ENCODE measurements around the gene CDC42EP5. TPM values are rescaled to one million over a fixed set of nuclear protein-coding genes. Genes with fewer than 3 reads are reported as not detected.

CDC42EP5 gene
- total RNA-seq, 1 donor from 2014 or later = 33.4 TPM

DNA sequence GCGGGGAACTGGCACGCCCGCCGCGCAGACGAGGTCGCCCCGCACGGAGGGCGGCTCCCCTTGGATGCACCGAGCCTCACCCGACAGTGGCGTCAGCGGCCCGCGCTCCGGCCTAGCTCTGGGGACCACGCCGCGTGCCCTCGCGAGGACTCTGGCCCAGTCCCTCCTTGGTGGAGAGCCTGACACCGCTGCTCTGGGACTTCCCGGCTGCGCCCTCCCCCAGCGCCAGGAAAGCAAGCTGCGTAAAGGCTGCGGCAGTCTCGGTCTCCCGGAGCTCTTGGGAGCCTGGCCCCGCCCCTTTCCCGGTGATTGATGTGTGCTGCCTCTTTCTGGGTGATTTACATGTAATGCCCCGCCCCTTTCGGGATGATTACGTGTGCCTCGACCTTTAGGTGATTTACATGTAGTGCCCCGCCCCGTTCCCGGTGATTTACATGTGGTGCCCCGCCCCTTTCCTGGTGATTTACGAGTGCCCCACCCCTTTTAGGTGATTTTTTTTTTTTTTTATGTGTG lies 9.5 kb downstream of the CDC42EP5 start, which contains the start of gene LENG9:
Gene LENG9, minus strand, starts transcription at position 248 of the 513 bp plus-strand sequence. CDS start 252 bp downstream, outside the sequence.
- intact Hi-C loops (cut with DNase I) = no loop called here
- Histone ChIP-seq H3K36me3 (peaks cover 0 to 36% of the 10 kb centered on the region in 2 donors), H3K27me3 (no peaks in the 10 kb centered on the region), H3K9me3 (no peaks in the 10 kb centered on the region), H3K4me1 (peaks cover 32% of the 10 kb centered on the region), H3K27ac (peak within 1 kb of the TSS; percentile 90), H3K4me3 (peak within 1 kb of the TSS; percentile 62 to 64)
- TF ChIP-seq POLR2AphosphoS5 (IDR thresholded peaks at IDR 0.05; ENCODE audit: insufficient read depth in 1 of 2, low read depth in 1 of 2) (peak; percentile 69 to 92), POLR2A (IDR thresholded peaks at IDR 0.05) (peak in 1 of 2 donors; percentile 87)
- TF ChIP-seq, protein P1, sequence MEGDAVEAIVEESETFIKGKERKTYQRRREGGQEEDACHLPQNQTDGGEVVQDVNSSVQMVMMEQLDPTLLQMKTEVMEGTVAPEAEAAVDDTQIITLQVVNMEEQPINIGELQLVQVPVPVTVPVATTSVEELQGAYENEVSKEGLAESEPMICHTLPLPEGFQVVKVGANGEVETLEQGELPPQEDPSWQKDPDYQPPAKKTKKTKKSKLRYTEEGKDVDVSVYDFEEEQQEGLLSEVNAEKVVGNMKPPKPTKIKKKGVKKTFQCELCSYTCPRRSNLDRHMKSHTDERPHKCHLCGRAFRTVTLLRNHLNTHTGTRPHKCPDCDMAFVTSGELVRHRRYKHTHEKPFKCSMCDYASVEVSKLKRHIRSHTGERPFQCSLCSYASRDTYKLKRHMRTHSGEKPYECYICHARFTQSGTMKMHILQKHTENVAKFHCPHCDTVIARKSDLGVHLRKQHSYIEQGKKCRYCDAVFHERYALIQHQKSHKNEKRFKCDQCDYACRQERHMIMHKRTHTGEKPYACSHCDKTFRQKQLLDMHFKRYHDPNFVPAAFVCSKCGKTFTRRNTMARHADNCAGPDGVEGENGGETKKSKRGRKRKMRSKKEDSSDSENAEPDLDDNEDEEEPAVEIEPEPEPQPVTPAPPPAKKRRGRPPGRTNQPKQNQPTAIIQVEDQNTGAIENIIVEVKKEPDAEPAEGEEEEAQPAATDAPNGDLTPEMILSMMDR (IDR thresholded peaks at IDR 0.05) = no peak
- no peak for DNase-seq (ENCODE audit: extremely low spot score in 2 of 2)

DNA sequence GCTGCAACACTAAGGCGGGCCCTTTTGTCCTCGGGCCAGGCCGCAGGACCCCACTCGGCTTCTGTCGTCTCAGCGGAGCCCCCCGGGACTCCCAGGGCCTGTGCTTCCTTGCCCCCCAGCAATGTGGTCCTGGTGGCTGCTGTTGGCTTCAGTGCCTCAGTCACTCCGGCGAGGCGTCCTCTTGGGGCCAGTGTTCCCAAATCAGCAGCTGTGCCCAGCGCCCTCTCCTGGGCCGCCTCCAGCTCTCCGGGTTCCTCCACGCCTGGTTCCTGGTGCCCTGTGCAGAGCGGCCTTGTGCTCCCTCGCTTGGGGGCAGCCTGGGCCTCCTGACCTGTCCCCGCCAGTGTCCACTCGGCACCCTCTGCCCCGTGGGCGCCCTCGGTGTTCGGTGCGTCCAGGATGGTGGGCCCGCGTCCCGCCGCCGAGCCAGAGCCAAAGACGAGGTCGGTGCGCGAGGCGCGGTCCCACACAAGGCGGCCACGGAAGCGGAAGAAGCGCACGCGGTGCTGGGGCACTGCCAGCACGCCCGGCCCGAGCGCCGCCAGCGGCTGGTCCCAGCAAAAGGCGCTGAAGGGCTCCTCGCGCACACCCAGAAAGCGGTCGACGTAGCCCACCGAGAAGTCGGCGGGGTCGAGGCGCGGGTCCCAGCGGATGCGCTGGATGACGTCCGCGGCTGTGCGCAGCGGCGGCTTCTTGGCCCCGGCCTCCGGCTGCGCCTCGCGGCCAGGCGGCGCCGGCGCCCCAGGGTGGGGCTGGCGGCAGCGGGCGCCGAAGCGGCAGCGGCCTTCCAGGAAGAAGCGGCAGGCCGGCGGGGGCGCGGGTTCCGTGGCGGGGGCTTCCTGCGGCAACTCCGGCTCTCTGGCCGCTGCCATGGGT lies 10.2 kb downstream of the CDC42EP5 start:
- intact Hi-C loops (cut with DNase I) = no loop called here
- H3K4me1 ChIP-seq = peaks cover 32% of the 10 kb centered on the region
- peaks cover 0 to 43% of the 10 kb centered on the region in 2 donors for H3K36me3 ChIP-seq
- H3K9me3 ChIP-seq = no peaks in the 10 kb centered on the region
- no peaks in the 10 kb centered on the region for H3K27me3 ChIP-seq
- TF ChIP-seq, protein P1 (IDR thresholded peaks at IDR 0.05) = peak in 1 of 3 experiments; percentile 19
- peak in 1 of 2 donors; percentile 47 for TF ChIP-seq POLR2AphosphoS5 (IDR thresholded peaks at IDR 0.05; ENCODE audit: insufficient read depth in 1 of 2, low read depth in 1 of 2)
- TF ChIP-seq POLR2A (IDR thresholded peaks at IDR 0.05) = no peak
- H3K27ac ChIP-seq = peak overlapping the region; percentile 90
- no peak for DNase-seq (ENCODE audit: extremely low spot score in 2 of 2)
- H3K4me3 ChIP-seq = peak overlapping the region; percentile 62 to 64

DNA sequence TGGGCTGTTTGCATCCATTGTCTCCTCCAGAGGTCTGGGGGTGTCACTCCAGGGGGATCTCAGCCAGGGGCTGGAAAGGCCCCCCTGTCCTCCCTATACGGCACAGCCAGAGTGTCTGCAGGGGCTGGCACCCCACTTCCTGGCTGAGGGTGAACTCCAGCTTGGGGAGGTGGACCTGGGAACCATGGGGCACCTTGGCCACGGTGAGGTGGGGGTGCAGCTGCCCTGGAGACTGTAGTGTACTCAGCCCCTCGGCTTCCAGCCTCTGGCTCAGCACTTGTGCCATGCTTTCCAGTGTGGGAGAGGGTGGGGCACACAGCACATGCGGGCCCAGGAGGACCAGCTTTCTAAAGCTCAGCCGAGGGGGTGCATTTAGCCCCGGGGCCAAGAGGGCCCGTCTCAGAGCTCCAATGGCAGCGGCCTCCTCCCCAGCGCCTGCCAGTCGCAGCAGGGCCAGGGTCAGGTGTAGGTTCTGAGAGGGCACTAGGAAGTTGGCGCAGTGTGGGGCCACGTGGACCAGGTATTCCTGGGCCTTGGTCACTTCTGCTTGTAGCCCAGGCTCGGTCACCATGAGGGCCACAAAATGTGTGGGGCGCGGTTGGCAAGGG lies 10.9 kb downstream of the CDC42EP5 start:
- DNase-seq (ENCODE audit: extremely low spot score in 2 of 2) = no peak
- H3K36me3 ChIP-seq = peaks cover 0 to 50% of the 10 kb centered on the region in 2 donors
- intact Hi-C loops (cut with DNase I) = no loop called here

DNA sequence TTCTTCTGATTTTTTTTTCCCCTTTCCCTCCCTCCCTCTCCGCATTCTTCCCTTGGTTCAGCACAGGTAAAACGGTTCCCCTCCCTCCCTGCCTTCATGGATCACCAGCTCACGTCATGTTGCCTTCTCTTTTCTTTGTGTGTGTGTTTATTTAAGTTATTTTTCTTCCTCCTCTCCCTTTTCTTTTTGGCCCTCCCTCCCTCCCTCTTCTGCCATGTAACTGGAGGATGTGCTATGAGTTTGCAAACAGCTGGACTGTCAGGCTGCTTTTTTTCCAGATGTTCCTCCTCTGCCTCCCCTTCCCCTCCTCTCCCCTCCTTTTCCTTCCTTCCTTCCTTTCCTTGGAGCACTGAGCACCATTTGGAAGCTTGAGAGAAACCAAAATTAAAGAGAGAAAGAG lies 11.5 kb downstream of the CDC42EP5 start:
- H3K9me3 ChIP-seq = no peaks in the 10 kb centered on the region
- intact Hi-C loops (cut with DNase I) = no loop called here
- TF ChIP-seq, protein P1 (IDR thresholded peaks at IDR 0.05) = no peak
- TF ChIP-seq POLR2A (IDR thresholded peaks at IDR 0.05) (no peak), POLR2AphosphoS5 (IDR thresholded peaks at IDR 0.05; ENCODE audit: insufficient read depth in 1 of 2, low read depth in 1 of 2) (no peak)
- peaks cover 0 to 55% of the 10 kb centered on the region in 2 donors for H3K36me3 ChIP-seq
- H3K27ac ChIP-seq = no peak overlapping the region
- H3K4me1 ChIP-seq = peaks cover 32% of the 10 kb centered on the region
- DNase-seq (ENCODE audit: extremely low spot score in 2 of 2) = no peak
- no peak overlapping the region for H3K4me3 ChIP-seq
- H3K27me3 ChIP-seq = no peaks in the 10 kb centered on the region

More for the DNA sequence above, 10.9 kb downstream of the CDC42EP5 start:
- peak overlapping the region; percentile 62 to 64 for H3K4me3 ChIP-seq
- H3K27me3 ChIP-seq = no peaks in the 10 kb centered on the region
- H3K4me1 ChIP-seq = peaks cover 32% of the 10 kb centered on the region
- TF ChIP-seq POLR2AphosphoS5 (IDR thresholded peaks at IDR 0.05; ENCODE audit: insufficient read depth in 1 of 2, low read depth in 1 of 2) (no peak), POLR2A (IDR thresholded peaks at IDR 0.05) (no peak)
- TF ChIP-seq, protein P1 (IDR thresholded peaks at IDR 0.05) = no peak
- peak overlapping the region; percentile 90 for H3K27ac ChIP-seq
- no peaks in the 10 kb centered on the region for H3K9me3 ChIP-seq

Measured in vagina (tissue), 2 donors.